GM18909 (cell line): ENCODE results near the gene TPM1.

ENCODE experiments used
- ATAC-seq: cut with Tn5 transposase; IDR thresholded peaks from one replicate; pipeline ENCODE4 v1.9.1; 2021; ENCODE audit warnings: mild to moderate bottlenecking; ENCODE audit not compliant: unreplicated experiment, poor library complexity

TPM1 gene

GRCh38 chr15:63040509-63040908 lies 2.0 kb upstream of the TPM1 start:
- no peak for ATAC-seq

DNA sequence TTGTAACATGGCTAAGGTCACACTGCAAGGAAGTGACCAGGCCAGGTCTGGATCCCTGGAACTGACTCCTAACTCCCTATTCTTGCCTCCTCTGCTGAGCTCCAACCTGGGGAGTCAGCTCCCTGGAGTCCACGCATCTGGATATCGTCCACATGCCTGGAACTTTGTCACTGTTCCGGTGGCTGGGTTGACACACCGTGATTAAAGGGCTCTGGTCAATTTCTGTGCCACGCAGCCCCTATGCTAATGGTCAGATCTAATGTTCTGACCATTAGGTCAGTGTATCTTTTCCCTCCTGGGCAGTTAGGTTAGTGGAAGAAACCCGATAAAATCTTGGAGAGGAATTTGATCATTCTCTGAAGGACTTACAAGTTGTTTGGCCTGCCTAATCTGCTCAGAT lies 1.6 kb upstream of the TPM1 start:
- ATAC-seq, result no peak

- no peak for ATAC-seq
Observed at GRCh38 chr15:63041402-63041973, 1.1 kb upstream of the TPM1 start.

GRCh38 chr15:63042877-63043334 lies 359 bp downstream of the TPM1 start:
- no peak for ATAC-seq

DNA sequence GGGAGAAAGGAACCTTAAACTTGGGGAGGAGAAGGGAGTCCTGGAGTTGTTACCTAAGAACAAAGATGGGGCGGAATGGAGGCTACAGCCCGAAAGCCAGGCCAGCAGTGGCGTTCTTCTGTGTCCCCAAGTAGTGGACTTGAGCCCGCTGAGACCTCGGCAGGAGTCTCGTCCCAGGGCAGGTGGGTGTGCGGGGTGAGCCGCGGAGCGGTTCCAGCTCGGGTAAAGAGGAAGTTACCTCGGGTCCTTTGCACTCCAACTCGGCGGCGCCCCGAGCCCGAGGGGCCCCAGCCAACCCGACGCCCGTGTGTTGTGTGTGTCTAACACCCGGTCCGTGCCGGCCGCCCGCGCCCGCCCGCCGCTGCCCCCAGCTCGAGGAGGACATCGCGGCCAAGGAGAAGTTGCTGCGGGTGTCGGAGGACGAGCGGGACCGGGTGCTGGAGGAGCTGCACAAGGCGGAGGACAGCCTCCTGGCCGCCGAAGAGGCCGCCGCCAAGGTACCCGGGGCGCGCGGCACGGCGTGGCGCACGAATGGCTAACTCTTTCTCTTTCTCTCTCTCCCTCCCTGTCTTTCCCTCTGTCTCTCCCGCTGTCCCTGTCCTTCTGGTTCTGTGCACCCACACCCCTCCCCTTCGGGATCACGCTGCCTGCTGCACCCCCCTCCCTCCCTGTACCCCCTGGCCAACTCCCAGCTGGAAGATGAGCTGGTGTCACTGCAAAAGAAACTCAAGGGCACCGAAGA lies 959 bp downstream of the TPM1 start:
- ATAC-seq, result no peak

DNA sequence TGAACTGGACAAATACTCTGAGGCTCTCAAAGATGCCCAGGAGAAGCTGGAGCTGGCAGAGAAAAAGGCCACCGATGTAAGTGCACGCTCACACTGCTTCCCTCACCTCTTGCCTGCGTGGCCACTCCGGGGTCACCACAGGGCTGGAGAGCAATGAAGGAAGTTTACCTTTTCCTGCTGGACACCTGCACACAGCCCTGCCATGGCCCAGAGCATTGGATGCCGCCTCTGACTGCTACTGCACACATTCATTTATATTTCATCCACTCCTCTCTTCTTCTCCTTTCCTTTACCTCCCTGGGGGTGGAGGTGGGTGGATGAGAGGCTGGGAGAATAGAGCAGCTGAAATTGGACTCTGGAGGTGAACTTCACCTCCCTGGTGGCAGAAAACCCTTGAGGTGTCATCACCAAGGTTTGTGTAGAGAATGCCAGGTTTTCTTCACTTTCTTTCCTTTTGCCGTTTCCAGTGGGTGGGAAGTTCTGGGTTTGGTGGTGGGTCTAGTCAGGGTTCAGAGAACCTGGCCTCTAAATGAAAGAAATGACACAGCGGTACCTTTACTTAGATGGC lies 1.6 kb downstream of the TPM1 start:
- no peak for ATAC-seq

DNA sequence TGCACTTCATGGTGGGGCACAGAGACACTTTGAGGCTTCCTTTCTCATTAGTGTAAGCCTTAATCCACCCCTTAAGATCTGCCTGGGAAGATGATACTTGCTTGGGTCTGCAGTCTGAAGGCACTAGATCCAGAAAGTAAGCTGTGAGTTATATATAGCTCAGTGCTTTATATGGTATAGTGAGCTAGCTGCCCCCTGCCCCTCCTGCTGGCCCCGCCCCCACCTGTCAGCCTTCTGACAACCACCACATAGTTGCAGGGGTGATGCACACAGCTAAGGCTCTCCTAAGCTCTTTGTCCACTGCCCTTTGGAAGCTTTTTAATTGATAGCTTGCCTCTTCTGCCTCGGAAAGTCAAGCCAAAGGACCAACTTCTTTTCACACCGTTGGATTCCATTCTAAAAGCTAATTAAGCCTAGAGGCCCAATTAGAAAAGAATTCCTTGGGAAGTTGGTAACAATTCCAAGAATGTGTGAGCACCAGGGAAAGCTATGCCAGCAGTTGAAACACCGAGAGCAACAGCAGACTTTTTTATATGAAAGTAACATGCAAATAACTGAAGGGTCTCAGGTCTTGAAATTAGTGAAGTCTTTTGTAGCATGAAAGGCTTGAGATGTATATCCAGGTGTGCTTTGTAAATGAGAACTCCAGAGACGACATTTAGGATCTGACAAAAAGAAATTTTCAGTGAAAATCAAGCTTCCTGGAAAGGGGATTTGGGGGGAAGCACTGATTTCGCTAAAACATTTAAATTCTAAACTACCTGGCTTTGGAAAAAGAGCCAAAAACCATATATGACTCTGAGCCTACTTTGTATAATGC lies 2.3 kb downstream of the TPM1 start:
- ATAC-seq, result no peak

DNA sequence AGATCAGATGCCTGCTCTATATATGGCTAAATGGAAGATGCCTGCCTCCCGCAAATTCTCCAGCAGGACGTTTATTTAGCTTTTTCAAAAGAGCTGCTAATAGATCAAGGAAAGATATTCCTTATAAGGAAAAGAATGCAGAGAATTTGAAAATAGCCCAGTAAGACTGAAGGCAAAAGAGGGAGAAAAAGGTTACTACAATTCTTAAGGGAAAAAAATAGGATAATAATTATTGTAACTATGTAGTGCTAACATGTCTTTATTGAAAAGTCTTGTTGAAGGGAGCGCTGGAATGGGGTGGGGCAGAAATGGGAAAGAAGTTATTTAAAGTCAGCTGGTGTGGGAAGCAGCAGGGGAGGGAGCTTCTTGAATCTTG lies 2.9 kb downstream of the TPM1 start:
- no peak for ATAC-seq

DNA sequence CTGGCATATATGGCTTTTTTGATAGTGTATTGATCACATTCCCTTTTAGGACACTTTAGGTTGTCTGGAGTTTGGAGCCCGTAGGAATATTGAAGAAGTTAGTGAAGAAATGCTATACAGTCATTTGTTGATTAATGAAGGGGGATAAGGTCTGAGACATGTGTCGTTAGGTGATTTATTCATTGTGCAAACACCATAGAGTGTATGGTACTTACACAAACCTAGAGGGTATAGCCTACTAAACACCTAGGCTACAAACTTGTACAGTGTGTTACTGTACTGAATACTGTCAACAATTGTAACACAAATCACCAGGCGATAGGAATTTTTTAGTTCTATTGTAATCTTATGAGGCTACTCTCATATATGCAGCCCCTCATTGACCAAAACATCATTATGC lies 3.3 kb downstream of the TPM1 start:
- ATAC-seq, result no peak

DNA sequence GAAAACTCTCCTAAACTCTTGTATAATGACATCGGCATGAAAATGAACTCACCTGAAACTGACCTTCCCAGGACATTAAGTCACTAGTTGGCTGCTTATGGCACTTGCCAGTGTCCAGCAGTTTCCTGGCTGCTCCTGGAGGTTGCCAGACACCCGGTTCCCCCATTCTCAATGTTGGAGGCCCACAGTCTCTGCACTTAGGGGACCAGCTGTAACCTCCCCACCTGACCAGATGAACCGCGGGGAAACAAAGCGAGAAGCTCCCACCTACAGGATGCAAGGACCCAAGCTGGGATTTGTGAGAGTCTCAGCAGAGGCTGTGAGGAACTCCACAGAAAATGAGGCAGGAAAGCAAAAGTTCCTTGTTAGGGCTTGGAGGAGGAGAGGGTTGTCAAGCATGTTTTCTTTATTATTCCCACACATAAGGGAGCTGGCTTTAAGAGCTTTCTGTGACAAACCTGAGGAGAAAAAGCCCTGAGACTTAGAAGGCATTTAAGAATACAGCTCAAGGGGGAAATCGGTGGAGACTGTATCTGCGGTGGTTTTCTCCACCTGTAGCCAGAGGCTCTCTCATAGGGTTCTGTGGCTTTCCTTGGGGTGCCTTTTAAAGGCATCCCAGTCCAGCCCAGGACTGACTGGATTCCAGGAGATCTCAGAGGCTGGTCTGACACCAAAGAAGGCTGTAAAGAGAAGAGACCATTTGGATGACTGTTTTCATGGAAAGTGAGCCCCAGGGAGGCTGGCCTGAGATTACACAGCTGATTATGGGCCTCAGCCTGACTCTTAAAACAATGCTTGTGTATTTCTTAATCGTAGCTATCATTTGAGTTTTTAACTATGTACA lies 4.6 kb downstream of the TPM1 start:
- ATAC-seq, result no peak

DNA sequence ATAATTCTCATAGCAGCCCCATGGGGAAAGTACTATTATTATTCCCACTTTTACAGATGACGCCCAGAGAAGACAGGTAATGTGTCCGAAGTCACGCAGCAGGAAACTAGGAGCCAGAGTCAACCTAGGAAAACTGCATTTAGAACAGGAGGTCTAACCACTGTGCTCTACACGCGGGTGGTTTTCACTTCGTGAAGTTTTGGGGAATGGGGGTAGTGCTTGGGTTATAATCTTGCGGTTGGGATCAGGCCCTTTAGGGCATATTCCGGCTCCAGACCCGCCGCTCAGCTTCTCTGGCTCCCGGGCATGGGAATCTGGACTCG lies 5.2 kb downstream of the TPM1 start:
- ATAC-seq, result no peak

GRCh38 chr15:63048115-63048775 lies 5.7 kb downstream of the TPM1 start:
- ATAC-seq, result peak; percentile 90

DNA sequence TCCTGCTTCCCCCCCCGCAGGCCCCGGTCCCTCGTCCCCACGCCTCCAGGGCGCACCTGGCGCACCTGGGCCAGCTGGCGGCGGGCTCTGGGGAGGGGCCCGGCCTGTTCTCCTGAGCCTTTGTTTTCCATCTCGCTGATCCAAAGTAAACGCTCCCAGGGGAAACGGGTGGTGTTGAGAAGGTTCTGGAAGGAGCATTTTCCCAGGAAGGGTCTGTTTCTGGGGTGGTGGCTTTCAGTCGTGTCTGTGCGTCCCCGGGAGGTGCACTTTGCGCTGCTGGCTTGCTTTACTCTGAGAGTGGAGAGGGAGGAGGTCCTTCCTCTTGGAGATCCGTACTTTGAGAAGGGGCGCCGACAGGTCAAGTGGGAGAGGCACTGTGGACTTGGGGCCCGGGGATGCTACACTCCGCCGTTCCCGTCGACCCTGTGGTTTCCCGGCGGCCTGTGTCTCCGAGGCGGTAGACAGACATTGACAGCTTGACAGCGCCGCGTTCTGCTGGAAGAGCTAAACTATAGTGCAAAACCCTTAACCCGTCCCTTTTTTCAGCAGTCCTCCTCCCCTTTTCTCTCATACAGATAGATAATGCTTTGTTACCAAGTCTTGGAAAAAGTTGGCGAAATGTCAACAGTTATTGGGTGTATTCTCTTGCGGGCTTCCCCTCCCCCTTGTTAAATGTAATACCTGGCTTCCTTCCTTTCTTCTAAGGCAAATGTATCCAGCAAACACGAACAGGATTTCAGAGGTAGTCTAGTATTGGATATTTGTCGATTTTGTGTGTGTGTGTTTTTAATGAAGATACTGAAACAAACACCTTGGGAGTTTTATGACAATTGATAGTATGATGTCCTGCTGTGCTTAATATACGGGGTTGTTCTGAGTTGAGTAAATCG lies 6.5 kb downstream of the TPM1 start:
- peak; percentile 17 for ATAC-seq

- ATAC-seq, result no peak
Observed at GRCh38 chr15:63049783-63050371, 7.3 kb downstream of the TPM1 start.

DNA sequence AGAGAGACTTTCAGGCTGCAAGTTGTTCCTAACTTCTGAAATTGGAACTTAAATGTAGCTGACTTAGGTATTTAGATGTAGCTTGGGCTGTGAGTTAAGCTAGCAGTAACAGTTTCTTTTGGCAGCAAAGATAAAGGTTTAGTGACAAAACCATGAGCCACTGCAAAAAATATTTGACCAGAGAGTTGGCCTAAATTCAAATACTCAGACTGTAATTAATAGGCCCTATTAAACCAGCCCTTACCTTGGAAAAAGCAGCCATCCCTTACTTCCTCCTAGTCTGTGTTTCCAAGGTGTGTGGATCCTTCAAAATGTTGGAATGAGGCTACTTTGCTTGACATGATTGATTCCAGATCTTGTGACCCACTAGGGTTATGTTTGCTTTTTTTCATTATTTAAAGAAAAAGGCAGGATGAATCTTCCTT lies 8.2 kb downstream of the TPM1 start:
- no peak for ATAC-seq

GRCh38 chr15:63051156-63052066 lies 8.9 kb downstream of the TPM1 start:
- ATAC-seq, result no peak

DNA sequence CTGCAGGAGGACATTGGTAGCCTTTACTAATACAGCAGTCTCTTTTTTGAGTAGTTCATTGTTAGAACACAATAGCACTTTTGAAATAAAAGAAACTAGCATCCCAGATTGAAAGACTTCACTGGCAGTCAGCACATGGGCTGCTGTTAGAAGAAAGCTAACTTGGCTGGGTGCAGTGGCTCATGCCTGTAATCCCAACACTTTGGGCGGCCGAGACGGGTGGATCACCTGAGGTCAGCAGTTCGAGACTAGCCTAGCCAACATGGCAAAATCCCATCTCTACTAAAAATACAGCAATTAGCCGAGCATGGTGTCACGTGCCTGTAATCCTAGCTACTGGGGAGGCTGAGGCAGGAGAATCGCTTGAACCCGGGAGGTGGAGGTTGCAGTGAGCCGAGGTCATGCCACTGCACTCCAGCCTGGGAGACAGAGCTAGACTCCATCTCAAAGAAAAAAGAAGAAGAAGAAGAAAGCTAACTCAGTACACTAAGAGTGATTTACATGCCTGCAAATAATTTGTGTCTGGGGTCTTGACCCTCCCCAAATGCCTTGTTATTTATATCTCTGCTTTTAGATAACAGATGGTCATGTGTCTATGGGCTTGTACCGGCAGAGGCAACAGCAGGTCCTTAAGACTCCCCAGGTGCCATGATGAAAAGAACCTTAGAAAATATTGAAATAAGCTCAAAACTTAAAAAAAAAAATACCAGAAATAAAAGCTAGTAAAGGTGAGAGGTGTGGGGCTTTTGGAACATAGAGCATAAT lies 9.7 kb downstream of the TPM1 start:
- no peak for ATAC-seq
